ENCODE data around the gene TTLL8. TPM values are rescaled to one million over a fixed set of nuclear protein-coding genes. Genes with fewer than 3 reads are reported as not detected.

The TTLL8 gene
- total RNA-seq, 1 experiment from 2014 or later: not detected

GRCh38 chr22:50084614-50085021, 26.5 kb upstream of the TTLL8 start:
- Histone ChIP-seq H3K4me2 (ENCODE audit: insufficient read depth, insufficient read length, low read length) (no peak overlapping the region), H4K5ac (ENCODE audit: insufficient read length, low read depth, low read length) (no peak overlapping the region), H3K14ac (ENCODE audit: insufficient read depth, low read length) (no peak overlapping the region), H3K4ac (ENCODE audit: low read depth, low read length) (no peak overlapping the region), H3K27ac (ENCODE audit: insufficient read length, low read depth, low read length) (no peak overlapping the region), H2BK15ac (ENCODE audit: low read depth, low read length) (no peak overlapping the region), H2AFZ (ENCODE audit: low read length) (no peak overlapping the region), H2BK5ac (ENCODE audit: insufficient read length, low read length) (no peak overlapping the region), H3K9me3 (ENCODE audit: control insufficient read depth, low read depth, low read length) (no peaks in the 10 kb centered on the region), H3K9ac (ENCODE audit: extremely low read depth, insufficient read length, low read length) (no peak overlapping the region), H3K79me2 (ENCODE audit: insufficient read depth, low read length) (no peaks in the 10 kb centered on the region), H4K91ac (ENCODE audit: insufficient read length, low read depth, low read length) (no peak overlapping the region), H2BK20ac (ENCODE audit: low read depth, low read length, poor library complexity, severe bottlenecking) (no peak overlapping the region), H2BK120ac (ENCODE audit: low read depth, low read length, poor library complexity, severe bottlenecking) (no peak overlapping the region), H3K4me1 (ENCODE audit: insufficient read depth, low read length) (no peaks in the 10 kb centered on the region), H2BK12ac (ENCODE audit: insufficient read length, low read depth, low read length) (no peak overlapping the region), H3K56ac (ENCODE audit: insufficient read length, low read depth, low read length) (no peak overlapping the region), H3K27me3 (ENCODE audit: insufficient read depth, low read length) (0 out of 2 replicates have a peak, but pooled peaks cover 2% of the 10 kb centered on the region), H2AK5ac (ENCODE audit: insufficient read length, low read length) (no peak overlapping the region), H3K79me1 (ENCODE audit: insufficient read depth, low read depth, low read length, poor library complexity, severe bottlenecking) (no peaks in the 10 kb centered on the region), H4K8ac (replicated peaks; ENCODE audit: insufficient read length, low read depth, low read length) (no peak overlapping the region), H4K20me1 (ENCODE audit: control insufficient read depth, insufficient read depth, insufficient read length) (no peaks in the 10 kb centered on the region), H3K18ac (ENCODE audit: insufficient read length, low read depth, low read length) (no peak overlapping the region), H3K23me2 (ENCODE audit: insufficient read length, low read depth, low read length, poor library complexity, severe bottlenecking) (no peaks in the 10 kb centered on the region), H3T11ph (ENCODE audit: low read length) (no peak overlapping the region), H3K23ac (ENCODE audit: insufficient read length, low read depth, low read length) (no peak overlapping the region)
- DNase-seq: no peak
- Mint-ChIP-seq H3K36me3 (ENCODE audit: insufficient read depth in 1 of 3, low read depth in 3 of 3) (peaks cover 0 to 2% (median 0%) of the 10 kb centered on the region in 3 experiments; a peak in 1 of 7 replicates), H3K27ac (no peak overlapping the region), H3K9me3 (peaks cover 3 to 8% of the 10 kb centered on the region in 2 experiments; a peak in 3 of 5 replicates), H3K4me3 (no peak overlapping the region), H3K4me1 (peaks cover 19 to 24% of the 10 kb centered on the region in 2 experiments), H3K27me3 (ENCODE audit: low read depth) (peaks cover 28% of the 10 kb centered on the region)
- no peak for TF ChIP-seq CTCF (conservative IDR thresholded peaks at IDR 0.05)
- no CpG with 5 or more reads among the region's 16 CpGs for WGBS (ENCODE audit: extremely low coverage, insufficient read length, low lambda C conversion rate)
